Progenitor cell of endocrine pancreas (in vitro differentiated cells): ENCODE data around the gene CDC27. TPM values are rescaled to one million over a fixed set of nuclear protein-coding genes. Genes with fewer than 3 reads are reported as not detected.
A peak's percentile ranks its signal among the peaks of the same experiment; 100 is the strongest.
"Not testable (repeated sequence)": the region's sequence is repeated elsewhere in the genome, so short reads cannot be mapped to it uniquely, and the experiment has no call there.

Experiments used
- DNase-seq: peaks from one replicate; pipeline ENCODE4 v3.0.0; 2021; ENCODE audit warnings: low spot score; ENCODE audit not compliant: unreplicated experiment
- H3K27ac Mint-ChIP-seq: 2 replicates; pipeline ENCODE4 v1.8.0; 2021; ENCODE audit warnings: mild to moderate bottlenecking, moderate library complexity, mixed read lengths
- H3K27me3 Mint-ChIP-seq: 2 replicates; pipeline ENCODE4 v1.8.0; 2021; ENCODE audit warnings: mixed read lengths
- H3K36me3 Mint-ChIP-seq: 2 replicates; pipeline ENCODE4 v1.8.0; 2022; ENCODE audit warnings: mixed read lengths; ENCODE audit not compliant: insufficient read depth
- H3K4me1 Mint-ChIP-seq: 2 replicates; pipeline ENCODE4 v1.8.0; 2021; ENCODE audit warnings: low read depth, mixed read lengths
- H3K4me3 Mint-ChIP-seq: 2 replicates; pipeline ENCODE4 v1.8.0; 2021; ENCODE audit warnings: low read depth, mild to moderate bottlenecking, moderate library complexity, mixed read lengths
- H3K9me3 Mint-ChIP-seq: 2 replicates; pipeline ENCODE4 v1.8.0; 2021; ENCODE audit warnings: low read depth, mixed read lengths
- total RNA-seq: library from RNA; stranded (reverse); gene quantifications from 2 replicates; pipeline ENCODE4 v1.2.1, GENCODE V29; 2021
- TF ChIP-seq, protein P1 (sequence below): fragments of 200-600 bp; sonication (generic); IDR thresholded peaks from one replicate; pipeline ENCODE4 v1.5.0; 2021; ENCODE audit warnings: antibody characterized with exemption, mild to moderate bottlenecking; ENCODE audit not compliant: unreplicated experiment

CDC27 gene
- total RNA-seq, 1 donor from 2014 or later: 87.4 TPM

DNA sequence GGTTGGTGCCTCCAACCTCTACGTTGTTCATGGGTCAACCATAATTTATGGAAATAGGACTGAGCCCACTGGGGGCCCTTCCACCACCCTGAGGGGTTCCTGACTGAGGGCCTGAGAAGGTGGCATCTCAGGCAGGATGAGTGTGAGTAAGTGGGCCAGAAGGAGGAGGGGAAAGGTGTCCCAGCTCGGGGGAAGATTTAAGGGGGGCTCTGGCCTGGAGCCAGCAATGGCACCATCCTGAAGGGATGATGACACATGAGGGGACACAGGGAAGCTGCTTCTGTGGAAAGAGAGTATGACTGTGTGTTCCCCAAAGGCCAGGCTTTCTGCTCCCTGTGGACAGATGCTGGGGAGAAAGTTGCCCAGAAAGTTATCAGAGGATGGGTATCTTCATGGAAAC, 38.8 kb upstream of the CDC27 start:
- H3K27ac Mint-ChIP-seq: no peak overlapping the region
- TF ChIP-seq, protein P1, sequence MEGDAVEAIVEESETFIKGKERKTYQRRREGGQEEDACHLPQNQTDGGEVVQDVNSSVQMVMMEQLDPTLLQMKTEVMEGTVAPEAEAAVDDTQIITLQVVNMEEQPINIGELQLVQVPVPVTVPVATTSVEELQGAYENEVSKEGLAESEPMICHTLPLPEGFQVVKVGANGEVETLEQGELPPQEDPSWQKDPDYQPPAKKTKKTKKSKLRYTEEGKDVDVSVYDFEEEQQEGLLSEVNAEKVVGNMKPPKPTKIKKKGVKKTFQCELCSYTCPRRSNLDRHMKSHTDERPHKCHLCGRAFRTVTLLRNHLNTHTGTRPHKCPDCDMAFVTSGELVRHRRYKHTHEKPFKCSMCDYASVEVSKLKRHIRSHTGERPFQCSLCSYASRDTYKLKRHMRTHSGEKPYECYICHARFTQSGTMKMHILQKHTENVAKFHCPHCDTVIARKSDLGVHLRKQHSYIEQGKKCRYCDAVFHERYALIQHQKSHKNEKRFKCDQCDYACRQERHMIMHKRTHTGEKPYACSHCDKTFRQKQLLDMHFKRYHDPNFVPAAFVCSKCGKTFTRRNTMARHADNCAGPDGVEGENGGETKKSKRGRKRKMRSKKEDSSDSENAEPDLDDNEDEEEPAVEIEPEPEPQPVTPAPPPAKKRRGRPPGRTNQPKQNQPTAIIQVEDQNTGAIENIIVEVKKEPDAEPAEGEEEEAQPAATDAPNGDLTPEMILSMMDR: no peak
- H3K9me3 Mint-ChIP-seq: peaks cover 10% of the 10 kb centered on the region
- peaks cover 16% of the 10 kb centered on the region for H3K4me1 Mint-ChIP-seq
- H3K27me3 Mint-ChIP-seq: peaks cover 20% of the 10 kb centered on the region
- H3K36me3 Mint-ChIP-seq: peaks cover 5% of the 10 kb centered on the region
- no peak overlapping the region for H3K4me3 Mint-ChIP-seq
- DNase-seq: no peak

DNA sequence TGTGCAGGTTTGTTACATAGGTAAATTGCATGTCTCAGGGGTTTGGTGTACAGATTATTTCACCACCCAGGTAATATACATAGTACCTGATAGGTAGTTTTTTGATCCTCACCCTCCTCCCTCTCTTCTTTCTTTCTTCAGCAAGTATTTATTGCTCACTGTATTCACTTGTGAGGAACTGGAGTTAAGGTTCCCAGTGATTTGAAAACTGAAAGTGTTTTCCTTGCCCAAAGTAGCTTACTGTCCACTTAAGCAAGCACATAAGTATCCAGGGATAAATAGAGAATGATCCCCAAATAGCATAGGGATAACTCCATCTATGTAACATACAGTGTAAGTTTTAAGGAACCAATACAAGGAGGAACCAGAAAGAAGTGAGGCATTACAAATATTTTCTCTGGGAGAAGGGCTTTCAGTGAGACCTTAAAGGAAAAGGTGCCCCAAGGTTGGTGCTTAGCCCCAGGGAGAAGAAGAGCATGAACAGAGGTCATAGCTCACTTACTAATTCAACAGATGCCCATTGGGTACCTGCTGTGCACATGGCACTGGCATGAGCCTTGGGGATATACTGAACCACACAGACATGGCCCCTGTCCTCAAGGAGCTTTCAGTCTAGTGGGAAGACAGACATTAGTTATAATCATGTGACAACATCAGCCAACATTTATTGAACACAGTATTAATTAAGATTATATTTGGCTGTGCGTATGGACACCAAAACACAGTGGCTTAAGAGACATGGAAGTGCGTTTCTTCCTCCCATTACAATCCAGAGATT, 37.0 kb upstream of the CDC27 start:
- no peak for DNase-seq
- H3K36me3 Mint-ChIP-seq: peaks cover 5% of the 10 kb centered on the region
- H3K4me1 Mint-ChIP-seq: peaks cover 18% of the 10 kb centered on the region
- TF ChIP-seq, protein P1: no peak
- H3K27me3 Mint-ChIP-seq: peaks cover 9% of the 10 kb centered on the region
- H3K9me3 Mint-ChIP-seq: peaks cover 10% of the 10 kb centered on the region
- H3K27ac Mint-ChIP-seq: no peak overlapping the region
- H3K4me3 Mint-ChIP-seq: no peak overlapping the region

DNA sequence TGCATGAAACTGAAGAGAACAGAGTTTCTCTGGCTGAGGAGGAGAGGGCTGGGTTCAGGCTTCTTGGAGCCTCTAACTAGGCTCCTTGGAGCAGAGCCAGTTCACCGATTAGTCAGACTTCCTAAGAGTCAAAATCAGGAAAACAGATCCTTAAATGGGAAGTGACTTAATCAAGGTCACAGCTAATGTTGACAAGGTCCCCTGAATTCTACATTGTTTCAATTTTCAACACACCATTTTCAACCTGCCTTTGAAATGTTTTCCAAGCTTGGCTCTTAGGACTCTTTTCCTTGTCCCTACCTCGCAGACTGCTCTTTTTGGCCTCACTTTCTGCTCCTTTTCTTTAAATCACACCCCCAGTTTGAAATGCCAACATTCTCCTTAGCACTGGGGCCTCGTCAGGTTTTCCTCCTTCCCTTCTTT, 36.4 kb upstream of the CDC27 start:
- H3K4me3 Mint-ChIP-seq: no peak overlapping the region
- H3K36me3 Mint-ChIP-seq: peaks cover 5% of the 10 kb centered on the region
- peaks cover 6% of the 10 kb centered on the region for H3K27me3 Mint-ChIP-seq
- DNase-seq: no peak
- H3K4me1 Mint-ChIP-seq: peaks cover 20% of the 10 kb centered on the region
- peaks cover 10% of the 10 kb centered on the region for H3K9me3 Mint-ChIP-seq
- TF ChIP-seq, protein P1: no peak
- H3K27ac Mint-ChIP-seq: no peak overlapping the region

DNA sequence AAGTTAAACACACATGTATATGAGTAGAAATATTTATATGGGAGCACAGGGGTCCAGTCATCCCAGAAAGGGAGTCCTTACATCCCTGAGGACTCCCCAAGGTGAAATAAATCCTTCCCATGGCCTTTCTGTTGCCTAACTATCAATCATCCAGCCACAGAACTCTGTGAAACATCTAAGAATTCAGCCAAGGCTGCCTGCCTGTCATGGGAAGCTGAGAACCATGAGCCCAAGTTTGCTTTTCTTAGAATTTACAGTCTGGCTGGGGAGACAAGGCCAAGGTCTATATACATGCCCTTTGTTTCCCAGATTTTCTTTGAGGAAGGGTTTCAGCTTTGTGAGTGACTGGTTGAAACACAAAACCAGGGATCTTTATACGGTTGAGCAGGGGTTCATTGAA, 35.9 kb upstream of the CDC27 start:
- Mint-ChIP-seq H3K27ac (no peak overlapping the region), H3K4me3 (no peak overlapping the region), H3K4me1 (peaks cover 21% of the 10 kb centered on the region), H3K36me3 (peaks cover 5% of the 10 kb centered on the region), H3K9me3 (peaks cover 10% of the 10 kb centered on the region), H3K27me3 (peaks cover 4% of the 10 kb centered on the region)
- TF ChIP-seq, protein P1: no peak
- no peak for DNase-seq

DNA sequence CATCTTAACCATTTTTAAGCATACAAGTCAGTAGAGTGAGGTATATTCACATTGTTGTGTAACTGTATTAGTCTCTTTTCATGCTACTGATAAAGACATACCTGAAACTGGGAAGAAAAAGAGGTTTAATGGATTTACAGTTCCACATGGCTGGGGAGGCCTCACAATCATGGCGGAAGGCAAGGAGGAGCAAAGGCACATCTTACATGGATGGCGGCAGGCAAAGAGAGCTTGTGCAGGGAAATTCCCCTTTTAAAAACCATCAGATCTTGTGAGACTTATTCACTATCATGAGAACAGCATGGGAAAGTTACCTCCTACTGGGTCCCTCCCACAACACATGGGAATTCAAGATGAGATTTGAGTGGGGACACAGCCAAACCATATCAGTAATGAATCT, 35.0 kb upstream of the CDC27 start:
- H3K4me3 Mint-ChIP-seq, DNase-seq, H3K9me3 Mint-ChIP-seq, H3K36me3 Mint-ChIP-seq, H3K27me3 Mint-ChIP-seq: not testable (repeated sequence)
- peak overlapping the region; percentile 72 for H3K27ac Mint-ChIP-seq
- peaks cover 25% of the 10 kb centered on the region for H3K4me1 Mint-ChIP-seq

DNA sequence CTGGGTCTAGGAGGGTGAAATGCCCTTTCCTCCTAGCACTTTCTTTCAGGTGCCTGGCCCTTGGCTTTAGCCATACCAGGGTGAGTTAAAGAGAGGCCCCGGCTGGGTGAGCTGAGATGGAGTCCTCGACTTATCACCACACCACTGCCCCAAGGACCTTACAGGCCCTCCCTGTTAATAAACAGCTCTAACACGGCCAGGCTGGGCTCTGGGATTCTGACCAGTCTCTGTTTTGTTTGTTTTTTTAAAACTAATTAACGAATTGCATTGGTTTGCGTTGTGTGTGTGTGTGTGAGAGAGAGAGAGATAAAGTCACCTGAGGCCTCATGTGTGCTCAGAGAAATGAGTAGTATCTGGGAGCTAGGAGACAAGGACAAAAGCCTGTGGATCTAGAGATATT, 34.4 kb upstream of the CDC27 start:
- no peak for DNase-seq
- Mint-ChIP-seq H3K27me3 (peaks cover 4% of the 10 kb centered on the region), H3K4me1 (peaks cover 32% of the 10 kb centered on the region), H3K4me3 (no peak overlapping the region), H3K9me3 (peaks cover 10% of the 10 kb centered on the region), H3K27ac (peak overlapping the region; percentile 72), H3K36me3 (peaks cover 5% of the 10 kb centered on the region)
- TF ChIP-seq, protein P1: no peak
